Stimulated activated CD4-positive, alpha-beta T cell treated with anti-CD3 and anti-CD28 coated beads, Interleukin-2, amount 100 ng/mL, for 48 hours (primary cell): ENCODE measurements around the gene ST8SIA5.

Experiments used
- DNase-seq, 2 donors: peaks; one replicate each; pipeline ENCODE4 v3.0.0-alpha.2; 2020

ST8SIA5 gene

DNA sequence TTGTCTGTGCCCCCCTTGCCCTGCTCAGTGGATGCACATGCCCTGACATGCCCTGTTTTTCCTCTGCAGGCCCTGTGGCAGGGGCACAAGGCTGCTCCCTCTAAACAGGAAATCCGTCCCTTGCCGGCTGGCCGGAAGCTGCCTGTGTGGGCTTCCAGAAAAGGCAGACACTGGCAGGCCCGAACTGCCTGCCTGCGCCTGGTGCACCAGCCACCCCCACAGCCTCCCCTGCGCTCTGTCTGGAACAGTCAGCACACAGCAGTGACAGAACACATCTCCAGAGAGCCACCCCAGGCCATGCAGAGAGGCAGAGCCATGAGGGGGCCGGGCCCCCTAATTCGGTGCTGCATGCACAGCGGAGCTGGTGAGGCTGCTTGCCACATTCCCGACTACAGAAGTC is 133.3 kb downstream of the ST8SIA5 start:
- peak in 1 of 2 donors; percentile 31 for DNase-seq

DNA sequence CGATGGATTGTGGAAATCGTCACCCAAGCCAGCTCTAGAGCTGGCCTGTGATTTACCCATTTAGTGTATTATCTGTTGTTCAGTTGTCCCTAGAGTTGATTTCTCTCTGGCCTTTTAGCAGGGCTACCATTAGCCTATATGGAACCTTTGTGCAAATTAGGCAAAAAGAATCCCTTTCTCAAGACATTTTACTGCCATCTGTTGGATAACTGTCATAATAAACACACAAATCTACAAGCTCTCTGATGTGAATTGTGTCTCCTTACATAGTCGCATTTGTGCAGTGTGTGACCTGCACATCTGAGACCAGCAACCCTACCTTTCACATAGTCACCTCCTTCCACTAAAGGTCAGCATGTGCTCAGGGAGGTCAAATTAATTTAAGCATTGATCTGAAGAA is 133.9 kb downstream of the ST8SIA5 start:
- DNase-seq, result no peak

DNA sequence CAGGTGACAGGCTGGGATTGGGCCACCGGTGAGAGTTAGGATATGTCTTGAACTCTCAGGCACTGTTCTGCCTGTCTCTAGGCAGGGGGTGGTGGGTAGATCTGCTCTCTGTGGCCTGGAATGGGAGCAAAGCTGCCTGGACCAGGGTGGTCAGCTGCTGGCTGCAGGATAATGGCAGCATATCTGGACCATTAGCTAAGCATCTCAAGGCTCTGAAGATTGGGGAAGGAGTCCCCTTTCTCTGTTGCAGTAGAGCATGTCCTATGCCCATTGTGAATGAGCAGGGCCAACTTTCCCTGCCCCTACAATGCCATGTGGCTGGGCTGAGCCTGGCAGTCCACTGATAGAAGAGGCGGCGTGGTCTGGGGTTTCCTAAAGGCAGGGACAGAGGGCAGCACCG is 134.4 kb downstream of the ST8SIA5 start:
- no peak for DNase-seq

DNA sequence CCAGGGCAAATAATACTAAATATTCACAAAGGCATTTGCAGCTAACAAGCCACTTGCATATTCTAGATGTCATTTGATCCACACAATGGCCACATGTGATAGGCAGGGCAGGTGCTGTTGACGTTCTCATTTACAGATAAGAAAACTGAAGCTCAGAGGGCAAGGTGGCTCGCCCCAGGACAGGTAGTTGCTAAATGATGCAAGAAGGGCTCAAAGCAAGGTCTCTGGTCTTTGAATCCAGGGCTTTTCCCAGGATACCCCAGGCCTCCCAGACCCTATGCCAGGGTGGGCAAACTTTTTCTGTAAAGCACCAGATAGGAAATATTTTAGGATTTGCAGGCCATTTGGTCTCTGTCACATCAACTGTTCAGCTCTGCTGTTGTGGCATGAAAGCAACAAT is 135.0 kb downstream of the ST8SIA5 start:
- DNase-seq, result no peak

DNA sequence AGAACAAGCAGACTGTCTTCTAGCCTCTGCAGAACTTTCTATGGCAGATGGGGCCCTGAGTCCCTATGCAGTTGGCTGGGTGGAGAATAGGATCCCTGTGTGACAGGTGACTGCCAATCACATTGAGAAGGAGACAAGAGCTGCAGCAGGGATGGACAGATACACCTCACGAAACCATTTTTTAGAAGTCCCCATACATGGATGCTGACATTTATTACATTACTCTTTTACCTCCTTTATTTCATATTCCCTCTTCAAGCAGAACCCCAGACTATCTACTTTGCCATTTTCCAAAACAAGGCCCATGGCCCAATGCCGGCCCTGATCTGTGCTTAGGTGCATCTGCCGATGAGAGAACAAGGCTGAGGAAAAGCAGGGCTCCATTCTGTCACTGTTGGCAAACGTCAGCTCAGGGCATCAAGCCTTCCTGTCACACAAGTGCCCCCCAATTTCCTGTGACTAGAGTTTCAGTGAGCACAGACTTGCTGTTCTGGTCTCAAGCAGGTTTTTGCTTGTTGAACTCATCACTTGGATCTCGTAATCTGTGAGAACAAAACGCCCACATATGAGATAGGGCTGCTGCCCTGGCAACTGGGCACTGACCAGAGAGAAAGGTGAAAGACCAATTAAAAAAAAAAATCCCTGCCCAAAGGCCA is 135.6 kb downstream of the ST8SIA5 start:
- DNase-seq, result no peak

DNA sequence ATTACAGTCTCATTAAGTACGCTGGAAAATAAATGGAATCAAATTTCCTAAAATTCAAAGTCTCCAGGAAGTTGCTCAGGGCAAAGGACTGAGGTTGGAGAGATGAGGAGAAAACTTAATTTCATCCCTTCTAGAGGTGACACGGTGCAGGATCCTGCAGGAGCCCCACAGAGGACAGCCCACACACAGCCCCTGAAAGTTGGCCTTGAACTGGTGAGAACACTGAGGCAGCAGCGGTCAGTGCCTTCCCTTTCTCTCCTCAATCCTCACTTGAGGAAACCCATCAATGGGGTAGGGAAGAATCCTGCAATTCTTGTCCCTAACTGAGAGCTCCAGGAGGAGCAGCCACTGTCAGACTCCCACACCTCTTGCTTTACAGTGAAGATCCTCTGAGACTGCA is 137.3 kb downstream of the ST8SIA5 start:
- no peak for DNase-seq
